Epithelial cell of esophagus (primary cell): ENCODE data around the gene KLK10.
"Not testable (repeated sequence)": the region's sequence is repeated elsewhere in the genome, so short reads cannot be mapped to it uniquely, and the experiment has no call there.

Experiments used
- DNase-seq: peaks from one replicate; pipeline ENCODE4 v3.0.0; 2010; ENCODE audit warnings: low read depth
- H3K4me3 ChIP-seq: 2 replicates; pipeline ENCODE4 v1.5.1; 2011; ENCODE audit warnings: mild to moderate bottlenecking, low read length, control low read depth
- CTCF ChIP-seq: IDR thresholded peaks from 2 replicates; pipeline ENCODE4 v1.5.1; 2011; ENCODE audit warnings: low read depth, mild to moderate bottlenecking, low read length, control low read depth, inconsistent platforms; ENCODE audit not compliant: insufficient read depth; ENCODE audit errors: missing control alignments

Gene KLK10

DNA sequence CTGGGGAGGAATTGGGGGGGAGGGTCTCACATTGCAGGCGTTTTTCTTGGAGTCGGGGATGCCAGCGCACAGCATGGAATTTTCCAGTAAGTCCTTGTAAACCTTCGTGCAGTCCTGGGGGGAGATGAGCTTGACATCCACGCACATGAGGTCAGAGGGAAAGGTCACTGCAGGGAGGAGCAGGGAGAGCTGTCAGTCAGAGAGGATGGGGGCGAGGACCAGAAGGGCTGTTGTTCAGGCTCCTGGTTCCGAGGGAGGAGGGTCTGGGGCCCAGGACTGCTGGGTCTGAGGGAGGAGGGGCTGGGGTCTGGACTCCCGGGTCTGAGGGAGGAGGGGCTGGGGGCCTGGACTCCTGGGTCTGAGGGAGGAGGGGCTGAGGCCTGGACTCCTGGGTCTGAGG lies 39.8 kb downstream of the KLK10 start:
- DNase-seq, result no peak
- no peak overlapping the region for H3K4me3 ChIP-seq
- no peak for TF ChIP-seq CTCF

DNA sequence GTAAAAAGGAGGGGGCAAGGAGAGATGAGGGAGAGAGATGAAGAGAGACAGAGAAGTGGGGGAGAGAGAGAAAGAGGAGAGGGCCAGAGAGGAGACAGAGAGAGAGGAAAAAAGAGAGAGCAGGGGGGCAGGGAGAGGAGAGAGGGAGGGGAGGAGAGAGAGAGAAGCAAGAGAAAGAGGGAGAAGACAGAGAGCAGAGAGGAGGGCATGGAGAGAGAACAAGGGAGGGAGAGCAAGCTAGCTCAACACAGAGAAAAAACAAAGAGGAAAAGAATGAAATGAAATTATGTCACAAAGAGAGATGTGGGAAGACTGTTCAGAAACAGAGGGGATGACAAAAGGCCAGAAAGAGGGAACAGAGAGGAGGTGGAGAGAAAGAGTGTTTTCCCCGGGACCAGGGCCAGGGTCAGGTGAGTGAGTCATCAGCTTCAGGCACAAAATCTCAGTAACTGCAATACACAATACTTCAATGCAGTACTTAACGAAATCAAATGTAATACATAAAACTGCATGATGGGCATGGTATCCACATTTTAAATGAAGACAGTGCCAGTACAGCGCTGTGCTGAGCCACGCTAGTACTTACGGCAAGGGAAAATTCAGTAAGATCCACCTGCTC lies 40.6 kb downstream of the KLK10 start:
- TF ChIP-seq CTCF, result no peak
- H3K4me3 ChIP-seq, result no peak overlapping the region
- no peak for DNase-seq

DNA sequence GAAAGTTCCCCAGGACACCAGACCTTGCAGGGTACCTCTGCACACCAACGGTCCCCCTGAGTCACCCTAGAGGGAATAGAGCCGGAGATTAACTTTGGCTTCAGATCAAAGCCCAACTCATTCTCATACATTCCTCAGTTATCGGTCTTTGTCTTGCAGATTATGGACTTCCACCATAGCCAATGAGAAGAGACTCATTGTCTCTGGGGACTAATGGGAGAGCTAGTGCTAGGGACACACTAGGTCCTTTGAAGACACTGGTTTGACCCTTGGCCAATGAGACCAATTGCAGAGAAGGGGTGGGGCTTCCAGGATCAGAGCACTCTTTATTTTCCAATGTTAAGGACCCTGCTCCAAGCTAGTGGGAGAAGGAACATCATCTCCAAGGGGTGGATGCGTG lies 41.9 kb downstream of the KLK10 start:
- H3K4me3 ChIP-seq, result no peak overlapping the region
- TF ChIP-seq CTCF, result no peak
- no peak for DNase-seq

DNA sequence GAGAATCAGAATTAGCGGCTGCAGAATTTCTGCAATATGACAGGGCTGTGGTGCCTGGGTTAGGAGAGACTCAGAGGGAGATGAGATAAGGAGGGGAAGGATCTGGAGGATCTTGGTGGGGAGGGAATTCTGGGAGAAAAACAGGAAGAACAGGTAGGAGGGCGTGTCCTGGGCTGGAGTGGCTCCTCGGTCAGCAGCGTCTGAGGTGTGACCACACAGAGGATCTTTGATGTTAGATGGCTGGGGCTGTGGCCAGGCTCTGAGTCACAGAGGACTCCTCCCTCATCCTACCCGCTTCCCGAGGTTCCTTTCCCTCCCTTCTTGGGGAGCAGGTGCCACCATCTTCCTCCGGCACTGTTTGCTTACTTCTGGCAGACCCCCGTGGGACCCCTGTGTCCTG lies 43.7 kb downstream of the KLK10 start:
- no peak for TF ChIP-seq CTCF
- peak; percentile 26 for DNase-seq
- H3K4me3 ChIP-seq, result no peak overlapping the region

DNA sequence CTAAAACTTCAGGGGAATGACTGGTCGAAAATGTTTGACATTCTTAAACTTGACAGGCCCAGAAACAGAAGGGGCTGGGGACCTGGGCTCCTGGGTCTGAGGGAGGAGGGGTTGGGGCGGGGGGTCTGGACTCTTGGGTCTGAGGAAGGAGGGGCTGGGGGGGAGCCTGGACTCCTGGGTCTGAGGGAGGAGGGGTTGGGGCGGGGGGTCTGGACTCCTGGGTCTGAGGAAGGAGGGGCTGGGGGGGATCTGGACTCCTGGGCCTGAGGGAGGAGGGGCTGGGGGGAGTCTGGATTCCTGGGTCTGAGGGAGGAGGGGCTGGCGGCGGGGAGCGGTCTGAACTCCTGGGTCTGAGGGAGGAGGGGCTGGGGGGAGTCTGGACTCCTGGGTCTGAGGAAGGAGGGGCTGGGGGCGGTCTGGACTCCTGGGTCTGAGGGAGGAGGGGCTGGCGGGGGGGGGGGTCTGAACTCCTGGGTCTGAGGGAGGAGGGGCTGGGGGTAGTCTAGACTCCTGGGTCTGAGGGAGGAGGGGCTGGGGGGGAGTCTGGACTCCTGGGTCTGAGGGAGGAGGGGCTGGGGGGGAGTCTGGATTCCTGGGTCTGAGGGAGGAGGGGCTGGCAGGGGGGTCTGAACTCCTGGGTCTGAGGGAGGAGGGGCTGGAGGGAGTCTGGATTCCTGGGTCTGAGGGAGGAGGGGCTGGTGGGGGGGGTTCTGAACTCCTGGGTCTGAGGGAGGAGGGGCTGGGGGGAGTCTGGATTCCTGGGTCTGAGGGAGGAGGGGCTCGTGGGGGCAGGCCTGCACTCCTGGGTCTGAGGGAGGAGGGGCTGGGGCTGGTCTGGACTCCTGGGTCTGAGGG lies 44.6 kb downstream of the KLK10 start:
- no peak for DNase-seq
- TF ChIP-seq CTCF, result no peak
- no peak overlapping the region for H3K4me3 ChIP-seq

- no peak for TF ChIP-seq CTCF
- no peak overlapping the region for H3K4me3 ChIP-seq
- peak; percentile 10 for DNase-seq
Measured at GRCh38 chr19:50972795-50973376, 46.6 kb downstream of the KLK10 start.

DNA sequence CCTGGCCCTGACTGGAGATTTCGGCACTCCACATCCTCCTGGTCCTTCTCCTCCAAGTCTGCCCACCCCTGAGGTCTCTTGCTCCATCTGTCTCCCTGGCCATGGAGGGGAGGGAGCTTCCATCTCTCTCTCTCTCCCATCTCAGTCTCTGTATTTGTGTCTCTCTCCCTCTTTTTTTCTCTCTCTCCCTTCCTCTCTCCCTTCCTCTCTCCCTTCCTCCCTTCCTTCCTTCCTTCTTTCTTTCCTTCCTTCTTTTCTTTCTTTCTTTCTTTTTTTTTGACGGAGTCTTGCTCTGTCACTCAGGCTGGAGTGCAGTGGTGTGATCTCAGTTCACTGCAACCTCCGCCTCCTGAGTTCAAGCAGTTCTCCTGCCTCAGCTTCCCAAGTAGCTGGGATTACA lies 49.7 kb downstream of the KLK10 start:
- H3K4me3 ChIP-seq, DNase-seq: not testable (repeated sequence)
